ENCODE measurements around the gene OR4E1. TPM values are rescaled to one million over a fixed set of nuclear protein-coding genes. Genes with fewer than 3 reads are reported as not detected.

The OR4E1 gene
- total RNA-seq (not detected), polyA plus RNA-seq (not detected)

GRCh38 chr14:21673718-21674117, at the start of gene OR4E1:
TSS of gene OR4E1 (minus strand) at chr14:21673818. CDS start at chr14:21670935, 2,883 bp downstream.
- H3K9me3 Mint-ChIP-seq = peaks cover 0 to 7% (median 4%) of the 10 kb centered on the region in 5 donors
- H3K4me1 ChIP-seq (ENCODE audit: insufficient read depth, low read length) = no peaks in the 10 kb centered on the region
- DNase-seq = no peak
- H3K9me3 ChIP-seq (ENCODE audit: low read length) = no peaks in the 10 kb centered on the region
- ChIA-PET CTCF (no interaction called here), POLR2A (no interaction called here)
- H3K36me3 Mint-ChIP-seq = no peaks in the 10 kb centered on the region
- H3K4me3 ChIP-seq (ENCODE audit: low read length) = no peak within 1 kb of the TSS
- peaks cover 12 to 55% of the 10 kb centered on the region in 2 donors for H3K27me3 Mint-ChIP-seq
- no peaks in the 10 kb centered on the region for H3K36me3 ChIP-seq (ENCODE audit: insufficient read depth, low read length)
- H3K27ac Mint-ChIP-seq = no peak within 1 kb of the TSS
- no peaks in the 10 kb centered on the region for H3K27me3 ChIP-seq (ENCODE audit: insufficient read depth, low read length, poor library complexity, severe bottlenecking)
- H3K4me1 Mint-ChIP-seq = no peaks in the 10 kb centered on the region
- H3K27ac ChIP-seq (ENCODE audit: low read depth, low read length) = no peak within 1 kb of the TSS
- H3K4me3 Mint-ChIP-seq = no peak within 1 kb of the TSS

GRCh38 chr14:21721504-21721903, 47.9 kb upstream of the OR4E1 start:
- Histone ChIP-seq H3K27me3 (ENCODE audit: insufficient read depth, low read length, poor library complexity, severe bottlenecking) (no peaks in the 10 kb centered on the region), H3K36me3 (ENCODE audit: insufficient read depth, low read length) (no peaks in the 10 kb centered on the region), H3K4me1 (ENCODE audit: insufficient read depth, low read length) (no peaks in the 10 kb centered on the region), H3K4me3 (ENCODE audit: low read length) (no peak overlapping the region), H3K27ac (ENCODE audit: low read depth, low read length) (no peak overlapping the region), H3K9me3 (ENCODE audit: low read length) (no peaks in the 10 kb centered on the region)
- Mint-ChIP-seq H3K4me1 (no peaks in the 10 kb centered on the region), H3K27ac (no peak overlapping the region), H3K9me3 (no peaks in the 10 kb centered on the region), H3K4me3 (no peak overlapping the region), H3K36me3 (no peaks in the 10 kb centered on the region), H3K27me3 (peaks cover 19 to 64% of the 10 kb centered on the region in 2 donors)
- no peak for DNase-seq
- CTCF ChIA-PET = no interaction called here
- POLR2A ChIA-PET = no interaction called here

- H3K9me3 Mint-ChIP-seq = no peaks in the 10 kb centered on the region
- ChIA-PET POLR2A (no interaction called here), CTCF (no interaction called here)
- no peaks in the 10 kb centered on the region for H3K36me3 Mint-ChIP-seq
- Histone ChIP-seq H3K27ac (ENCODE audit: low read depth, low read length) (no peak overlapping the region), H3K9me3 (ENCODE audit: low read length) (no peaks in the 10 kb centered on the region), H3K27me3 (ENCODE audit: insufficient read depth, low read length, poor library complexity, severe bottlenecking) (no peaks in the 10 kb centered on the region), H3K4me3 (ENCODE audit: low read length) (no peak overlapping the region), H3K4me1 (ENCODE audit: insufficient read depth, low read length) (no peaks in the 10 kb centered on the region), H3K36me3 (ENCODE audit: insufficient read depth, low read length) (no peaks in the 10 kb centered on the region)
- no peak for DNase-seq
- peak overlapping the region in 1 of 8 donors; percentile 42 for H3K27ac Mint-ChIP-seq
- peaks cover 20 to 64% of the 10 kb centered on the region in 2 donors for H3K27me3 Mint-ChIP-seq
- no peaks in the 10 kb centered on the region for H3K4me1 Mint-ChIP-seq
- H3K4me3 Mint-ChIP-seq = no peak overlapping the region
Observed at GRCh38 chr14:21719841-21720240, 46.2 kb upstream of the OR4E1 start.

- Mint-ChIP-seq H3K36me3 (no peaks in the 10 kb centered on the region), H3K27me3 (peaks cover 20 to 57% of the 10 kb centered on the region in 2 donors), H3K27ac (peak overlapping the region in 6 of 8 donors; percentile 30 to 82 (median 62)), H3K4me1 (peaks cover 0 to 12% (median 5%) of the 10 kb centered on the region in 3 donors), H3K9me3 (no peaks in the 10 kb centered on the region), H3K4me3 (peak overlapping the region; percentile 25 to 75 (median 33))
- Histone ChIP-seq H3K9me3 (ENCODE audit: low read length) (no peaks in the 10 kb centered on the region), H3K27ac (ENCODE audit: low read depth, low read length) (no peak overlapping the region), H3K36me3 (ENCODE audit: insufficient read depth, low read length) (no peaks in the 10 kb centered on the region), H3K27me3 (ENCODE audit: insufficient read depth, low read length, poor library complexity, severe bottlenecking) (no peaks in the 10 kb centered on the region), H3K4me3 (ENCODE audit: low read length) (no peak overlapping the region), H3K4me1 (ENCODE audit: insufficient read depth, low read length) (no peaks in the 10 kb centered on the region)
- ChIA-PET POLR2A (no interaction called here), CTCF (interaction anchor here (2.6 kb wide), 1 partner anchor 9 kb away, joined by 6 read pairs; no protein-coding TSS in a partner anchor)
- no peak for DNase-seq
Observed at GRCh38 chr14:21714318-21714929, 40.8 kb upstream of the OR4E1 start.

- Mint-ChIP-seq H3K4me3 (peak overlapping the region; percentile 56 to 88 (median 70)), H3K27ac (peak overlapping the region in 7 of 8 donors; percentile 33 to 84 (median 68)), H3K36me3 (no peaks in the 10 kb centered on the region), H3K27me3 (peaks cover 20 to 54% of the 10 kb centered on the region in 2 donors), H3K4me1 (peaks cover 0 to 12% (median 5%) of the 10 kb centered on the region in 3 donors), H3K9me3 (no peaks in the 10 kb centered on the region)
- Histone ChIP-seq H3K27me3 (ENCODE audit: insufficient read depth, low read length, poor library complexity, severe bottlenecking) (no peaks in the 10 kb centered on the region), H3K4me1 (ENCODE audit: insufficient read depth, low read length) (no peaks in the 10 kb centered on the region), H3K4me3 (ENCODE audit: low read length) (no peak overlapping the region), H3K9me3 (ENCODE audit: low read length) (no peaks in the 10 kb centered on the region), H3K36me3 (ENCODE audit: insufficient read depth, low read length) (no peaks in the 10 kb centered on the region), H3K27ac (ENCODE audit: low read depth, low read length) (peak overlapping the region; percentile 17)
- peak in 1 of 5 donors; percentile 46 for DNase-seq
- ChIA-PET POLR2A (interaction anchor here (2.5 kb wide), 1 partner anchor 845 kb away, joined by 8 read pairs; no protein-coding TSS in a partner anchor), CTCF (interaction anchor here (1.4 to 2.6 kb wide), 2 partner anchors 11 to 820 kb away, joined by 4 to 6 read pairs; no protein-coding TSS in a partner anchor)
Observed at GRCh38 chr14:21712036-21712435, 38.4 kb upstream of the OR4E1 start.

GRCh38 chr14:21711360-21711961, 37.8 kb upstream of the OR4E1 start:
- Histone ChIP-seq H3K27ac (ENCODE audit: low read depth, low read length) (no peak overlapping the region), H3K27me3 (ENCODE audit: insufficient read depth, low read length, poor library complexity, severe bottlenecking) (no peaks in the 10 kb centered on the region), H3K9me3 (ENCODE audit: low read length) (no peaks in the 10 kb centered on the region), H3K36me3 (ENCODE audit: insufficient read depth, low read length) (no peaks in the 10 kb centered on the region), H3K4me1 (ENCODE audit: insufficient read depth, low read length) (no peaks in the 10 kb centered on the region), H3K4me3 (ENCODE audit: low read length) (no peak overlapping the region)
- Mint-ChIP-seq H3K27ac (peak overlapping the region in 4 of 8 donors; percentile 46 to 84 (median 70)), H3K27me3 (peaks cover 19 to 52% of the 10 kb centered on the region in 2 donors), H3K36me3 (no peaks in the 10 kb centered on the region), H3K4me3 (peak overlapping the region; percentile 56 to 88 (median 70)), H3K9me3 (no peaks in the 10 kb centered on the region), H3K4me1 (peaks cover 0 to 12% (median 5%) of the 10 kb centered on the region in 3 donors)
- ChIA-PET POLR2A (interaction anchor here (2.5 kb wide), 1 partner anchor 845 kb away, joined by 8 read pairs; no protein-coding TSS in a partner anchor), CTCF (interaction anchor here (1.4 to 2.6 kb wide), 3 partner anchors 12 to 821 kb away, joined by 4 to 9 read pairs (median 6); no protein-coding TSS in a partner anchor)
- peak in 1 of 5 donors; percentile 36 for DNase-seq

GRCh38 chr14:21704338-21704737, 30.7 kb upstream of the OR4E1 start:
- Histone ChIP-seq H3K27me3 (ENCODE audit: insufficient read depth, low read length, poor library complexity, severe bottlenecking) (no peaks in the 10 kb centered on the region), H3K36me3 (ENCODE audit: insufficient read depth, low read length) (no peaks in the 10 kb centered on the region), H3K27ac (ENCODE audit: low read depth, low read length) (no peak overlapping the region), H3K4me1 (ENCODE audit: insufficient read depth, low read length) (peaks cover 4% of the 10 kb centered on the region), H3K9me3 (ENCODE audit: low read length) (no peaks in the 10 kb centered on the region), H3K4me3 (ENCODE audit: low read length) (no peak overlapping the region)
- no peak for DNase-seq
- ChIA-PET POLR2A (no interaction called here), CTCF (interaction anchor here (0.8 to 0.9 kb wide), 2 partner anchors 852 to 866 kb away, joined by 3 to 4 read pairs; no protein-coding TSS in a partner anchor)
- Mint-ChIP-seq H3K27me3 (peaks cover 10 to 29% of the 10 kb centered on the region in 2 donors), H3K4me3 (no peak overlapping the region), H3K36me3 (no peaks in the 10 kb centered on the region), H3K27ac (peak overlapping the region in 1 of 8 donors; percentile 59), H3K4me1 (peaks cover 15 to 23% (median 21%) of the 10 kb centered on the region in 3 donors), H3K9me3 (peaks cover 0 to 3% (median 0%) of the 10 kb centered on the region in 5 donors)

Measured in CD8-positive, alpha-beta memory T cell (primary cell).